ENCODE results near the gene JAKMIP3. TPM values are rescaled to one million over a fixed set of nuclear protein-coding genes. Genes with fewer than 3 reads are reported as not detected.
"Not testable (repeated sequence)": the region's sequence is repeated elsewhere in the genome, so short reads cannot be mapped to it uniquely, and the experiment has no call there.

JAKMIP3 gene
- total RNA-seq, 1 donor from 2014 or later, result 0.12 TPM

DNA sequence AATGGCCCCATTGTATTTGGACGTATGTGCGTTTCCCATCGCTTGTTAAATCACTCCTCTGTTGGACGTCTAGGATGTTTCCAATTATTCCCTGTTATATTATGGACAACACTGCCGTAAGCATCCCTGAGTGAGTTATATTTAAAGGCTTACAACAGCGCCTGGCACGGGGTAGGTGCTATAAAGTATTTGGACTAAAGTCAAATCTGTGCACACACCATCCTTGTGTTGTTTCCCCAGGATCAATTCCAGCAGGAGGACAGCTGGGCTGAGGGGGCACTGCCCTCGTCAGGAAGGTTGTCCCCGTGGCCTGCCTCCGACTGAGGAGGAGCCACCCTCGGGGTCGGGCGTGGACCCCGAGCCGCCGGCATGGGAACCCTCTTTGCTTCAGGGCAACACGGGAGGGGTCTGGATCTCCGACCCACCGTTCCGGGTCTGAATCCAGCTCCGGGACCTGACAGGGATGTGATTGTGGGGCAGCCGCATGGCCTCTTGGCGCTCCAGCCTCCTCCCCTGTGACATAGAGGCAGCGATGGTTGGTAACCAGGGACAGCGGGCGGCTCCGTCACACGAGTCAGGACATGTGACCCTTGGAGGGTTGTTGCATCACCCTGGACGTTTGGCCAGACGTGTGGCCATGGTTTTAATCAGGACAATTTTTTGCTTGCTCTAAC lies 1.5 kb upstream of the JAKMIP3 start:
- DNase-seq (ENCODE audit: extremely low read depth, low read depth, low spot score), result no peak

DNA sequence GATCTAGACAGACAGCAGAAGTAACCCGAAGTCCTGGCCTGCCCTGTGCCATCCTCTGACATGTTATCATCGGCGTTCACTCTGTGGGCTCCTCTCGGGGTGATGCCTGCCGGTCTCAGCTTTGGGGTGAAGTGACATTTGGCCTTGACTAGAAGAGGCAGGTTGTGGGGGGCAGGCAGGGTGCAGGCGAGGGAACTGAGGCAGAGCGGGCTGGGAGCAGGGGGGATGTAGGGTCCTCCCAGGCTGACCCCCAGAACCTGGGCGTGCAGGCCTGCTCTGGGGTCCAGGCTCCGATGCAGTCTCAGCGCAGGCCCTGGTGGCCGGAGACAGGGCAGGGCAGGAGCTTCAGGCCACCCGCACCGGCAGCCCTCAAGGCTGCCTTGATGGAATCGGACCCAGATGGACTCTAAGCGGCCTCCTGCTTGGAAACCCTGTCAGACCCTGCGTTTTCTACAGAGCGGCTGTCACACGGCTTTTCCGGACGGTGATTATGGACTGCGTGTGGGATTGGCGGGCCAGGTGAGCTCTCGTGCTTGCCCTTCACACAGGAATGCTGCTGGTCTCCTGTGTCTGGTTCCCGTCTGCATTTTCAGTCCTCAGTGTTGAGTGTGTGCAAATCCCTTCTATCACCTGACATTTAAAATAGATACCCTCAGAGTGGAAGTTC lies 842 bp upstream of the JAKMIP3 start:
- no peak for DNase-seq (ENCODE audit: extremely low read depth, low read depth, low spot score)

- DNase-seq (ENCODE audit: extremely low read depth, low read depth, low spot score), result no peak
These were observed 440 bp downstream of the JAKMIP3 start for GRCh38 chr10:132066186-132066585.

GRCh38 chr10:132066812-132067211 lies 1.1 kb downstream of the JAKMIP3 start:
- DNase-seq (ENCODE audit: extremely low read depth, low read depth, low spot score), result no peak

- no peak for DNase-seq (ENCODE audit: extremely low read depth, low read depth, low spot score)
These were observed 2.8 kb downstream of the JAKMIP3 start for GRCh38 chr10:132068431-132069121.

DNA sequence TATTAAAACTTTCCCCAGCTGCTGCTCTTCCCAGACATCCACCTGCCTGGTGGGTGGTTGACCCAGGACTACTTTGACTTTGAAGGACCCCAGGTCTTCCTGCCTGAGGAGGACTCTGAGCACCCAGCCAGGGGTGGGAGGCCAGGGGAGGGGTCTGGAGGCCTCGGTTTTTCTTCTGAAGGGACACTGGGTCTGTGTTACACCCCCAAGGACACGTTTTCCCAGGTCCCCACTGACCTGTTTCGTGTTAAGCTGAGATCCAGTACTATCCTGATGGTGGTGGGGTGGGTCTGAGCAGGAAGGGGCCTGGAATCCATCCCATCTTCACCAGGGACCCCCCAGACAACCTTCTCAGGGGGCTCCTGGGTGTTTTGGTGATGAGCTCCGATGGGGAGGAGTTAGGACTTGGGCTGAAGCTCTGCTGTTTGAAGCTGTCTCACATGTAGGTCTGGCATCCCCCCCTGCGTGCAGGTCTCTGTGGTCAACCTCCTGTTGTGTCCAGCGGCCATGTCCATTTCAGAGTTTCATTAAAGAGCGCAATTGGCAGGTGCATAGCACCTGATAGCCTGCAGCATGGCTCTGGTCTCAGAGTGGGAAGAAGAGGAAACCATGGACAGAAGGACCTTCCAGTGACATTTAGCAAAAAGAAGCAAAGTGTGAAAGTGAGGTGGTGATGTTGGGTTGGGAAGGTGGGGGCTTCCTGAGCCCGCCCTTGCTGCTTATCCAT lies 3.5 kb downstream of the JAKMIP3 start:
- DNase-seq (ENCODE audit: extremely low read depth, low read depth, low spot score), result no peak

- DNase-seq (ENCODE audit: extremely low read depth, low read depth, low spot score), result no peak
These were observed 4.1 kb downstream of the JAKMIP3 start for GRCh38 chr10:132069849-132070182.

- no peak for DNase-seq (ENCODE audit: extremely low read depth, low read depth, low spot score)
These were observed 5.0 kb downstream of the JAKMIP3 start for GRCh38 chr10:132070724-132071123.

DNA sequence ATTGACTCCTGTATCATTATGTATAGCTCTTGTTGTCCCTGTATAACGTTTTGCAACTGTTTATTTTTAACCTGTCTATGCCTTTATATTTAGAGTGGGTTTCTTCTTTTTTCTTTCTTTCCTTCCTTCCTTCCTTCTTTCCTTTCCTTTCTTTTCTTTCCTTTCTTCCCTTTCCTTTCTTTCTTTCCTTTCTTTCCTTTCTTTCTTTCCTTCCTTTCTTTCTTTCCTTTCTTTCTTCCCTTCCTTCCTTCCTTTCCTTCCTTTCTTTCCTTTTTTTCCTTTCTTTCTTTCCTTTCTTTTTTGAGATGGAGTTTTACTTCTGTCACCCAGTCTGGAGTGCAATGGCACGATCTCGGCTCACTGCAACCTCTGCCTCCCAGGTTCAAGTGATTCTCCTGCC lies 5.9 kb downstream of the JAKMIP3 start:
- DNase-seq (ENCODE audit: extremely low read depth, low read depth, low spot score), result no peak

DNA sequence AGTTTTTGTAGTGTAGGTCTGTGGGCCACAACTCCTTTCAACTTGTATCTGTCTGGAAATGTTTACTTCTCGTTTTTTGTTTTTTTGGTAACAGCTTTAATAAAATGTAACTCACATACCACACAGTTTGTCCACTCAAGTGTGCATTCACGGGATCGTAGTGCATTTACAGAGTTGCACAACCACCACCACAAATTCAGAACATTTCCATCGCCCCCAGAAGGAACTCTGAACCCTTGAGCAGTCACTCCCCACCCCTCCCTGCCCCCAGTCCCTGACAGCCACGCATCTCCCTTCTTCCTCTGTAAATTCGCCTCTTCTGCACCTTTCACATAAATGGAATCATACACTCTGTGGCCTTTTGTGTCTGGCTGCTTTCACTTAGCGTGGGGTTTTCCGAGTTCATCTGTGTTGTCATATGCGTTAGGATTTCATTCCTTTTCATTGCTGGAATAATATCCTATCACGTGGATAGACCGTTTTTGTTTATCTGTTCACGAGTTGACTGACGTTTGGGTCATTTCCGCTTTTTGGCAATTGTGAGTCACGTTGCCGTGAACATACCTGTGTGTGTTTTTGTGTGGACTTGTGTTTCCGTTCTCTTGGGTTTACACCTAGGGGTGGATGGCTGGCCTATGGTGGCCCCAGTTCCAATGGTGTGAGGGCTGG lies 10.3 kb downstream of the JAKMIP3 start:
- no peak for DNase-seq (ENCODE audit: extremely low read depth, low read depth, low spot score)

GRCh38 chr10:132076578-132077081 lies 10.9 kb downstream of the JAKMIP3 start:
- DNase-seq (ENCODE audit: extremely low read depth, low read depth, low spot score), result no peak

GRCh38 chr10:132077091-132077490 lies 11.3 kb downstream of the JAKMIP3 start:
- no peak for DNase-seq (ENCODE audit: extremely low read depth, low read depth, low spot score)

GRCh38 chr10:132078746-132079345 lies 13.1 kb downstream of the JAKMIP3 start:
- DNase-seq (ENCODE audit: extremely low read depth, low read depth, low spot score), result no peak

- not testable (repeated sequence) for DNase-seq (ENCODE audit: extremely low read depth, low read depth, low spot score)
These were observed 18.6 kb downstream of the JAKMIP3 start for GRCh38 chr10:132084384-132084783.

DNA sequence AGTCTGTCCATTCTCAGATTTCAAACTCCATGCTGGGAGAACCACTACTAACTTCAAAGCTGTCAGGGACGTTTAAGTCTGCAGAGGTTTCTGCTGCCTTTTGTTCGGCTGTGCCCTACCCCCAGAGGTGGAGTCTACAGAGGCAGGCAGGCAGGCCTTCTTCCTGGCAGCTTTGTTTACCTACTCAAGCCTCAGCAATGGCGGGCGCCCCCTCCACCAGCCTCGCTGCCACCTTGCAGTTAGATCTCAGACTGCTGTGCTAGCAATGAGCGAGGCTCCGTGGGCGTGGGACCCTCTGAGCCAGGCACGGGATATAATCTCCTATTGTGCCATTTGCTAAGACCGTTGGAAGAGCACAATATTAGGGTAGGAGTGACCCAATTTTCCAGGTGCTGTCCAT lies 27.5 kb downstream of the JAKMIP3 start:
- DNase-seq (ENCODE audit: extremely low read depth, low read depth, low spot score), result not testable (repeated sequence)

- no peak for DNase-seq (ENCODE audit: extremely low read depth, low read depth, low spot score)
These were observed 29.0 kb downstream of the JAKMIP3 start for GRCh38 chr10:132094581-132095234.

DNA sequence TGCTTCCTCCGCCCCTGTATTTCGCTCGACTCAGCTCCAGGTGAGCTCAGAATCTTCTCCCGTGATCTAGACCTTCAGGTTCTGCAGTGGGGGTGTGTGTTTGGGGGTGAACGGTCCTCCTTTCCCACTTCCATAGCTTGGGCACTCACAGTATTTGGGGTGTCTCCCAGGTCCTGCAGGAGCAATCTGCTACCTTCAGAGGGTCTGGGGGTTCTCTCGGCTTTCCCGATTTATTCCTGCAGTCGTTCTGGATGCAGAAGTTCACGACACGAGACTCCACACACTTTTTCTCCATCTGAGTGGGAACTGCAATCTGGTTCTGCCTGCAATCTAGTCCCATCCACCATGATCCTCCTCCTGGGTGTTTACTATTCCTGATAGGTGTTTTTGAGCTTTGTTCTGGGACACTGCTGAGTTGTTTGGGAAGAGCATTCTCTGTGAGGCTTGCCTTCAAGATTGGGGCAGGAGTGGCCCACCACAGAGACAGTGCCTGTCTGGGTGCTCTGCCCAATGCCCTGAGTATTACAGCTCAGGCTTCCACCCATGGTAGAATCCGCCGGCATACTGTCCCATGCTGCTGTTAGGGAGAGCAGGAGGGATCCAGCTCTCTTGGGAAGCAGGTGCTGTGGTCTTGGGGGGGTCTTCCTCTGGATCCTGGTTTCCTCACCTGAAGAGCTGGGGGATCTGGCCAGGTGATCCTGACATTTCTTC lies 29.8 kb downstream of the JAKMIP3 start:
- DNase-seq (ENCODE audit: extremely low read depth, low read depth, low spot score), result no peak

GRCh38 chr10:132096223-132096622 lies 30.5 kb downstream of the JAKMIP3 start:
- peak; percentile 18 for DNase-seq (ENCODE audit: extremely low read depth, low read depth, low spot score)

DNA sequence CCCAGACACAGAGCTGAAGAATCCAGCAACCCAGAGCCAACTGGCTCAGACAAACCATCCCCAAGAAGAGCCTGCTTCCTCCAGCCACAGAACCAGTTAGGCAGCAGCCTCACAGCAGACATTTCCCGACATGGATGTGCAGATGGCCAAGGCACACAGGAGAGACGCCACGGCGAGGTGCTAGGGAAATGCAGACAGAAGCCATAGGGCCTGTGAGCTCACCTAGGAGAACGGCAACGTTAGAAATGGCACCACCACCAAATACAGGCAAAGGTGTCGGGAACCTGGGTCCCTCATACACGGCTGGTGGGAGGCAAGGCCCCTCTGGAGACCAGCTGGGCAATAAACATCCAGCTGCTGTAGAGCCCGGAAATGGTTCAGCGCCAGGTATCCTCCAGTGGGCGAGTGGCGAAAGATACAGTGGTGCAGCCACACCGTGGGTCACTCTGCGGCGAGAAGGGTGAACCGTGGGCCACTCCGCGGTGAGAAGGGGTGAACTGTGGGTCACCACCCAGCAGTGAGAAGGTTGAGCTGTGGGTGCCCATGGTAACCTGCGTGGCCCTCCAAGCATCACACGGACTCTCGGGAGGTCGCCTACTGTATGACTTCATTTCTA lies 31.2 kb downstream of the JAKMIP3 start:
- no peak for DNase-seq (ENCODE audit: extremely low read depth, low read depth, low spot score)
